ENCODE data around the gene PAXX.

The PAXX gene

DNA sequence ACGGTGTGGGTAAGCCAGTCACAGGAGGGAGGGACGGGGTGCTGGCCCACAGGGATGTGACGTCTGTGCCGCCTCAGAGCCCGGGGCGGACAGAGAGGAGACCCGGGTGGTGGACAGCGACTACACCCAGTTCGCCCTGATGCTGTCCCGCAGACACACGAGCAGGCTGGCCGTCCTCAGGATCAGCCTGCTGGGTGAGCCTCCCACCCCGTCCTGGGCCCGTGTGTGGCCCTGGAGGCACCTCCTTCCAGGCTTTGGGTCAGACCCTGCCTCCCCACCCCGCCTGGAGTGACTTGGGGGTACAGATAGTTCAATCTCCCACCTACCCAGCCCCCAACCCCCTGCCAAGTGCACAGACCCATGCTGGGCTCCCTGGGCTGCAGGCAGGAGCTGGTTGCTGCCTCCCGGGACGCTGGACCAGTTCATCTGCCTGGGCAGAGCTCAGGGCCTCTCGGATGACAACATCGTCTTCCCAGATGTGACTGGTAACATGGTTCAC, 38.4 kb upstream of the PAXX start:
- DNase-seq, result no peak

DNA sequence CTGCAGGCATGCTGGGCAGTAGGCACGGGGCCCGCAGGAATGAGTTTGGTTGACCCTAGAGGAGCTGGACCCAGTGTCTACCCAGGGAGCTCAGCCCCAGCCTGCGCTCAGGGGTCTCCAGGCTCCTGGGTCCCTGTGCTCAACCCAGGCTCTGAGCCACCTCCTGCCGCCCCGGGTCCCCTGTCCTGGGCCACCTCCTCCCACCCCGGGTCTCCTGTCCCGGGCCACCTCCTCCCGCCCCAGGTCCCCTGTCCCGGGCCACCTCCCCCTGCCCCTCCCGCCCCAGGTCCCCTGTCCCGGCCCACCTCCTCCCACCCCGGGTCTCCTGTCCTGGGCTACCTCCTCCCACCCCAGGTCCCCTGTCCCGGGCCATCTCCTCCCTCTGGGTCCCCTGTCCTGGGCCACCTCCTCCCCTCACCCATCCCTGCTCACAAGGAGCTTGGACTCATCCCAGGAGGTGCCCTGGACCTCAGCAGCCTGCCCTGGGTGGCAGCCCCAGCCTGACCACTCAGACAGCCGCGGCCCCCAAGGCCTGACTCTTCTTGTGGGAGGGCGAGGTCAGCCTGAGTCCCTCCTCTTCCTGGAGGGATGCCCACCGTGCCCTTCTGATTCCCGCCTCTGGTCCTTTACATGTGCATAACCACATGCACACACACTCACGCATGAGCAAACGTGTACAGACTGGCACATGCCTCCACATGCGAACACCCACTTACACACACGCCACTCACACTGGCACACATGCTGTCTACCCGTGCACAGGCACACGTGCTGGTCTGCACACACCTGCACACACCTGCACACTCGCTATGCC, 37.7 kb upstream of the PAXX start:
- DNase-seq, result no peak

DNA sequence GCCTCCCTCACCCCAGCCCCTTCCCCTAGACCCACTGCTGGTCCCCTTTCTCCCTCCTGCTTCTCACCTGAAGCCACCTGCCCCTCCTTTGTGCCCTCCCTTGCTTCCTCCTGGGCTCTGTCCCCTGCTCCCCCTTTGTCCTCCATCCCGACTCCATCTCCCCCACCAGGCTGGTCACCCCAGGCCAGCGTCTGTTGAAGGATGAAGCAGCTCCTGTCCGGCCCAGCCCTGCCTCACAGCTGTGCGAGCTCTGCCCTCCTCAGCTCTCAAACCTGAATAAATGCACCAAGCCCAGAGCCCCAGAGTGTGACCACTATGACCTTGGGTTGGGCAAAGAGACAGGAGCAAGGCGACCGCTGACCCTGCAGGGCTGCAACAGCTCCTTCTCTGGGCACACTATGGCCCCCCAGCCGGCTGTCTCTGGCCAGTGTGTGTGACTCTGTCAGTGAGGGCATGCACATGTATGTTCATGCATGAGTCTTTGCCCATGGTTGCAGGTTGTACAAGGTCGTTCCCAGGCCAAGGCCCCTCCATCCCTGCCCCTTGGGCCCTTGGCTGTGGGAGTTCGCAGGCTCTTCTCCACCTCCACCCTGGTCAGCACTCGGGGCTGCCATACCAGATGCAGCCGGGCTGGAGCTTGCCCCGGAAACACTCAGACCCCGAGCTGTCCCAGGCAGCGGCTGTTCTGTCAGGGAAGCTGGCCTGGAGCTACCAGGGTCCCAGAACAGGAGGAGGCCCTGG, 36.9 kb upstream of the PAXX start:
- DNase-seq, result no peak

DNA sequence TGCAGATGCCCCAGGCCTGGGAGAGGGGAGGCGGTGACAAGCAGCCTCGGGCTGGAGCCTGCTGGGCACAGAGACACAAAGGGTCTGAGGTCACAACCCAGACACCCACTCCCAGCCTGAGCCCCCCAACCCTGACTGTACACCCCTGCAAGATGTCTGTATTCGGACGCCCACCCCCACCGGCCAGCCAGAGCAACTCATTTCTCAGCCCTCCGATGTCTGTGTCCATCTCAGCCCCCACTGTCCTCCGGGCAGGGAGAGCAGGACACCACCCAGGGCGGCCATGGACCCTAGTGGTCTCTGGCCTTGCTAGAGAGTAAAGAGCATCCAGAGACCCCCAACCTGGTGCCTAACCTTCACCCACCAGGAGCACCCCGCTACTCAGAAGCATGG, 36.3 kb upstream of the PAXX start:
- no peak for DNase-seq

DNA sequence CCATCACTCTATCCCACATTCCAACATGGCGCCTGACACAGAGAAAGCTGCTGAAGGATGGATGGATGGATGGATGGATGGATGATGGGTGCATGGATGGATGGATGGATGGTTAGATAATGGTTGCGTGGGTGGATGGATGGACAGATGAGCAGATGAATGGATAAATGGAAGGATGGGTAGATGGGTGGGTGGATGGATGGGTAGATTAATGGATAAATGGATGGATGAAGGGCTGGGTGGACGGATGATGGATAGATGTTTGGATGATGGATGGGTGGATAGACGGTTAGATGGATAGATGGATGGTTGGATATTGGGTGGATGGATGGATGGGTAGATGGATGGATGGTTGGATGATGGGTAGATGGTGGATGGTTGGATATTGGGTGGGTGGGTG, 35.6 kb upstream of the PAXX start:
- no peak for DNase-seq

DNA sequence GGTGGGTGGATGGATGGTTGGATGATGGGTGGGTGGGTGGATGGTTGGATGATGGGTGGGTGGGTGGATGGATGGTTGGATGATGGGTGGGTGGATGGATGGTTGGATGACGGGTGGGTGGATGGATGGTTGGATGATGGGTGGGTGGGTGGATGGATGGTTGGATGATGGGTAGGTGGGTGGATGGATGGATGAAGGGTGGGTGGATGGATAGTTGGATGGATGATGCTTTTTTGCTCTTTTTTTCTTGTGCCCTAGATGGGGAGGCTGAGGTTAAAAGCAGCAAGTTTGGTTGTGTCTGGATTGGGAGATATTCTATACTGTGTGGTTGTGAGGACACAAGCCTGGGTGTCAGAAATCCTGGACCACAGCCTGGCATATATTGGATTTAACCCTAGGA, 34.8 kb upstream of the PAXX start:
- no peak for DNase-seq

DNA sequence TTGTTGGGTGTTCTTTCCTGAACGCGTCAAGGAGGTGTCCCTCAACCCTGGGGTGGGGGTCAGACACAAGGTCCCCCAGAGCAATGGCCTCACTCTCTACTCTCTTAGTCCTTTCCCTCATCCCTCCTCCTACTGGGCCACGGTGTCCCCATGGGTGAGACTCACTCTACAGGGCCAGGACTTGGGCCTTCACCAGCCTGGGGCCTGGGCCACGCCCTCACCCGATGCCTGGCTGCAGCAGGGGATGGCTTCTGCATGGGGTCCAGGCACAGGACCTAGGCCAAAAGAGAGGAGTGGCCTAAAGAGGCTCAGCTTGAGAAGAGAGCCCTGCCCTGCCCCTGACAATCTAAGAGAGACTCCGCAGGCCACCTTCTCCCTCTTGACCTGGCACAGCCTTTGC, 34.3 kb upstream of the PAXX start:
- no peak for DNase-seq

DNA sequence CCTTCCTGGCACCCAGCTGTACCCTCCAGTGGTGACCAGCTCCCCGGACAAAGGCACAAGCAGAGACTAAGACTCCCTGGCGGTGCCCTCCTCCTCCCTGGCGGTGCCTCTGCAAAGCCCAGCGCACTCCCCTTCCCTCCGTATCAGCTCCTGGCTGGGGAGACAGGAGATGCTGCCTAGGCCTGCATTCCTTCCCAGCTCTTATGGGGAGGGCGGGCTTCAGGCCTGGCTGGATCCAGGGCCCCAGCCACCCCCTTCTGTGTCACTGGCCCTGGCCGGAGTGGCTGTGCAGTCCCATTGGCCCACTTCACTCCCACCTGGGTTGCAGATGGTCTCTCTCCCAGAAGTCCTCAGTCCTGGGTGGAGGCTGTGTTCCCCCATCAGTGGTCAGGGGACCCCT, 33.7 kb upstream of the PAXX start:
- no peak for DNase-seq

DNA sequence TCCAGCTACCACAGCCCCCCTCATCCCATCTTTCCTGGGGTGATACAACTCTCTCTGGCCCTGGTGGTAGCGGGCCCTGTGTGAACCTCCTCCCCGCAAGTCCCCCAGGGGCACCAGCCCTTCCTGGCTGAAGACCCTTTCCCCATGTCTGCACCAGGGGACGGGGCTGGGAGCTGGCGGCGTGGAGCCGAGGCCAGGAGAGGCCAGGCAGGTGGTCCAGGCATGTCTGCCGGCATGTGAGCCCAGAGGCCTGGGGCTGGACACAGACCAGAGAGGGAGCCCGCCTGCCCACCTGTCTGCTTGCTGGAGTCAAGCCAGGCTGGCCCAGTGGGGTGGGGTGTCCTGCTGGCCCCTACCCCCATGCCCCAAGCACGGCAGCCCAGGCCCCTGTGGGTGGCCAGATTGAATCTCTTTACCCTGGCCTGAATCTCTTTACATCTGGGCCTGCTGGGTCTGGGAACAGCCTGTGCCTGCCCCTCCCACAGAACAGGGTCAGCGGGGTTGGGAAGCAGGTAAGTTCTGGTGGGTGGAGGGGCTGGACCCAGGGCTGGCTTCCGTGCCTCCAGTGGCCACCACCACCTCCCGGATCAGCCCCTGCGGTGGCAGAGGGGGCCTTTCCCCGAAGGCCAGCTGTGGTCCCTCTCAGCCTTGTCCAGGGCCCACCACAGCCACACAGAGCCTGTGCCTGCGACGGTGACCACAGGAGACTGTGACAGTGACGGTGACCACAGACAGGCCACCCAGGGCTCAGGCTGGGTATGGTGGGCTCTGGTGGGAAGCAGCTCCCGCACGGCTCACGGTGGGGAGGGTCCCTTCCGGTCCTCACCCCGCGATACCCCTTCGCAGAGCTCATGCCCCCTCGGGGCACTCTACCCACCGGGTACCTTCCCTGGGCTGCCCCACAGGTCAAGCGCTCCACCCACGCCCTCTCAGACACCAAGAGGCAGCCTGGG, 33.0 kb upstream of the PAXX start:
- no peak for DNase-seq

DNA sequence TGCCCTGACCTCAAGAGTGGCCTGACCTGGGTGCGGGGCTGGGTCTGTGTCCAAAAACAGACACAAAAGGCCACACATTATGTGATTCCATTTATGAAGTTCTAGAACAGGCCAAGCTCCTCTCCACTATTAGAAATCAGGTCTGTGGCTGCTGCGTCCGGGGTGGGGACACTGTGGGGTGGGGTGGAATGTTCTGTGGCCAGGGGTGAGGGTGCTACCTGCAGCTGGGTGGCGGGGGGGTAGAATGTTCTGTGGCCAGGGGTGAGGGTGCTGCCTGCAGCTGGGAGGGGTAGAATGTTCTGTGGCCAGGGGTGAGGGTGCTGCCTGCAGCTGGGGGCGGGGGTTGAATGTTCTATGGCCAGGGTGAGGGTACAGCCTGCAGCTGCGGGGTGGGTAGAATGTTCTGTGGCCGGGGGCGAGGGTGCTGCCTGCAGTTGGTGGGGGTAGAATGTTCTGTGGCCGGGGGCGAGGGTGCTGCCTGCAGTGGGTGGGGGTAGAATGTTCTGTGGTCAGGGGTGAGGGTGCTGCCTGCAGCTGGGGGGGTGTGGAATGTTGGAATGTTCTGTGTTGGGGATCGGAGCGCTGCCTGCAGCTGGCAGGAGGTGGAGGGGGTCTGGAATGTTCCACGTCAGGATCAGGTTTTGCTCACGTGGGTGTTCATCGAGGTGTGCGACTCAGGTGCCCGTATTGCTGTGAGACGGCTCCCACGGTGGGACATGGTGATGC, 31.8 kb upstream of the PAXX start:
- no peak for DNase-seq

DNA sequence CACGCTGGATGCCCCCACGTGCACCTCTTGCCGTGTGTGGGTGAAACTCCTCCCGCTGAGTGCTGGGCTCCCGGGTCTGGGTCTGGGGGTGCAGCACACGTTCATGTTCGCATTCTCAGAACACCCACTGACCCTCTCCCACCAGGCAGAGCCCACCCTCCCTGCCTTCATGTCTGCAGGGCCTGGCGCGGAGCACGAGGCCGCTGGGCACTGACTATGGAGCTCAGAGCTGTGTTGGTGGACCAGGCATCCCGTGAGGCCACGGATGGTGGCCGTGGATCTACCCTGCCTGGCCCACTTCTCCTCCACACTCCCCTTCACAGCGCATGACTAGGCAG, 31.3 kb upstream of the PAXX start:
- no peak for DNase-seq

DNA sequence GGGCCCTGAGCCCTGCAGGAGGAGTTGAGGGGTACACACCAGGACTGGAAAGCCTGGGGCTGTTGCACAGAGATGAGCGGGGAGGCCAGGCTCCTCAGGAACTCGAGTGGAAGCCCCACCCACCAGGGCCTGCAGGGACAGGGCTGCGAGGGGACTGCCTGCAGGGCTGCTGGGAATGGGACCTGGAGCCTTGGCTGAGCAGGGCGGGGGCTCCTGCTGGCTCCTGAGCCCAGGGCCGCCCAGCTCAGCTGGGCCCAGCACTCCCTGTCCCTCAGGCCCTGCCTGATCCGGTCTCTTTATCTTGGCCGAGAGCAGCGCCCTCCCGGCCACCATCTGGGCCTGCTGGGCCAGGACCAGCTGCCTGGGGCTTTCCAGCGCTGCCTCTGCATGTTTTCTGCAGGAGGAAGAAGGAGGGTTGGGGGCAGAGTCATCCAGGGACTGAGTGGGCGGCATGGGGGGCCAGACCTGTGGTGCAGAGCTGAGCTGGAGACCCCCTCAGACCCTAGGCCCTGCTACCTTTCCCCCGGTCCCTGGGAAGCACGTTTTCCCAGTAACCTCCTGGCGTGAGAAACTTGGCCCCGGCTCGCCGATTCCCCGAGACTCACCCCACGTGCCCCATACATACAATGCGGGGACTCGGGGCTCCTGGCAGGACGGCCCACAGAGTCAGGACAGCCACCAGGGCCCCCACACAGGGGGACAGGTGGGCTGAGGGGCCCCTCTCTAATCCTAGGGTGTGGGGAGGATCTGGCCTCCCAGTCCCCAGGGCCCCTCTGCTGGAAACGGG, 30.8 kb upstream of the PAXX start:
- no peak for DNase-seq

DNA sequence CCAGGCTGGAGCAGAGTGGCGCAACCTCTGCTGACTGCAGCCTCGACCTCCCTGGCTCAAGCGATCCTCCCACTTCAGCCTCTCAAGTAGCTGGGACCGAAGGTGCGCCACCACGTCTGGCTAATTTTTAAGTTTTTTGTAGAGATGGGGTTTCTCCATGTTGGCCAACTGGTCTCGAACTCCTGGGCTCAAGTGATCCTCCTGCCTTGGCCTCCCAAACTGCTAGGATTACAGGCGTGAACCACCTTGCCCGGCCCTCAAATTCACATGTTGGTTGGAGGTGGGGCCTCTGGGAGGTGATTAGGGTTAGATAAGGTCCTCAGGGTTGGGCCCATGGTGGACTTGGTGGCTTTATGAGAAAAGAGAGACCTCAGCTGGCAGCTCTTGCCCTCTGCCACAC, 30.1 kb upstream of the PAXX start:
- no peak for DNase-seq

DNA sequence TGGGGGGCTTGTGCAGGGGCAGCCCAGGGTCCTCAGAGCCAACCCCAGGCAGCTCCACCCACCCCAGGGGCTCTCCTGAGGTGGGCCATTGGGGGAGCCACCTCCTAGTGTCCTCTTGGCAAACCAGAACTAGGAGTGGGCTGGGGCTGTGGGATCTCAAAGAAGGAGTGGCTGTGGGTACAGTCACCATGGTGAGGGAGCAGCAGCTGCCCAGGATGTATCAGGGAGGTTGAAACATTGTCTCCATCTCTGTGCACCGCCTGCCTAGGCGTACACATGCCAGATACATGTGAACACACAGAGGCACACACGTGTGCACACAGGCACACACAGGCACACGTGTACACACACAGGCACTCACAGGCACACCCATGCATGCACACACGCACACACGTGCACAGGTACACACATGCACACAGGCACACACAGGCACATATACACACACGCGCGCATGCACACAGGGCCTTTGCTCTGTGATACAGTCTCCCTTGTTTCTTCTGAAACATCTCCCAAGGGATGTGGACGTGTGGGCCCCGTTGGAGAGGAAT, 29.4 kb upstream of the PAXX start:
- DNase-seq, result no peak

DNA sequence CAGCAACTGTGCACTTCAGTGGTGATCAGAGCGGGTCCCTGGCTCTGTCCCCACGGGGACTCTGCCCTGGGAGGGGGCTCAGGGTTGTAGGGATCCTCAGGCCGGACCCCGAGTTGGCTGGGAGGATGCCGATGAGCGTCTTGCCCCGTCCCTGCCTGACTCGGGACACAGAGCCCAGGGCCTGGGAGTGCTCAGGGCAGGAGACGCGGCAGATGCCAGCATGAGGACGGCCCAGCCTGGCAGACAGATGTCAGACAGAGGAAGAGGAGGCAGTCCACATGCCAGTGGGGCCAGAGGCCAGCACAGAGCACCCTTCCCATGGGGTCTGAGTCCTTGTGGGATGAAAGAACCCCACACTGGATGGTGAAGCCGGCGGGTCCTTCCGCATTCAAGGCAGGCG, 28.9 kb upstream of the PAXX start:
- DNase-seq, result no peak

DNA sequence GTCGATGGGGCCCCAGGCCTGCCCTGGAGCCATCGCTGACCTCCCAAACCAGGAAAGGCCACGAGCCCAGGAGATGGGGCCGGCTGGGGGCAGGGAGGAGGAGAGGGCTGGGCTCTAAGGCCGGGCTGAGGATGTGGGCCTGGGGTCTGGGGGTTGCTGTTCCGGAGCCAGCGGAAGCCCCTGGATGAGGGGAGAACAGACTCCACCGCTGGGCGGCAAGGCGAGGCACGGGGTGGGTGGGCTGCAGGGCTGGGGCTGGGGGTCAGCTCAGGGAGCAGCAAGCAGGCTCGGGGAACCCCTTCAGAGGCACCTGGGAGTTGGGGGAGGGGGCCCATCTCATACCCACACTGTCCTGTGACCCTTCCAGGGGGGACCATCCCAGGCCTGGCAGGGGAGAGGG, 28.5 kb upstream of the PAXX start:
- no peak for DNase-seq

DNA sequence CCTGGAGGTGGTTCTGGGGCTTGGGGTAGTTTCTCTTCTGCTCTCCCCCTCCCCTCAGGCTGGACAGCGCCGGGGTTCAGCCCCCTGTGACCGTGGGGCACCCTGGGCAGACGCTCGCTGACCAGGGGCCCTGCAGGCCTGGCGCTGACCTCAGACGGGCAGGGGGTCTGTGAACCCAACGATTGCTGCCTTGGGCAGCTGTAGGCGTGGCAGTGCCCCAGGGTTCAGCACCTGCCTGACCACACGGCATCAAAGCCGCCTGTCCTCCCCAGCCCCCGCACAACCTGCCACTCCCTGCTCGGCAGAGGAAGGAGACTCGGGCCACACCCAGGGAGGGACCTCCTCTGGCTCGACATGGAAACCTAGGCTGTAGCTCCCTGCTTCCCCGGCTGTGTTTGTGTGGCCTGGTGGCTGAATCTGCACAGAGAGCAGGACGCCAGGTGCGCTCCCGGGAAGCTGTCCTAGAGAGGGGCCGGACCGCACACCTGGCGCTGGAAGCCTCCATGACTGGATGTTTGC, 28.0 kb upstream of the PAXX start:
- no peak for DNase-seq

DNA sequence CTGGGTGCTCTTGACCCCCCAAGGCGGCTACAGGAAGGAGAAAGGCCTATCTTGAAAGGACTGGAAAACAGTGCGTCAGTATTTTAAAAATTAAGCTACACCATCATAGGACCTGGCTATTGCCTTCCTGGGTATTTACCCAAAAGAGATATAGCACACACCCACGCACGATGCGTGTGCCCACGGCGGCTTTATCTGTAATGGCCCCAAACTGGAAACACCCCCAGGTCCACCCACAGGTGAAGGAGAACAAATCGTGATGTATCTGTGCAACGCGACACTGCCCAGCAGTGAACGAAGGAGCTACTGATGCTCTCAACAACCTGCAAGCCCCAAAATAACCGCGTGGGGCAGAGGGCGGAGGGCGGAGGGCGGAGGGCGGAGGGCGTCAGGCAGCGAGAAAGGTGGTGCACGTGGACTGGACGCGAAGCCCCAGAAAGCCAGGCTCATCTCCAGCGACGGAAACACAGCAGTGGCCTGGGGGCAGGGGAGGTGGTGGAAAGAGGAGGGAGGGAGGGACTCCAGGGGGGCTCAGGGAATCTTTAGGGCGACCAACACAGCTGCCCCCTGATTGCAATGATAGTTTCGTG, 27.3 kb upstream of the PAXX start:
- DNase-seq, result no peak

DNA sequence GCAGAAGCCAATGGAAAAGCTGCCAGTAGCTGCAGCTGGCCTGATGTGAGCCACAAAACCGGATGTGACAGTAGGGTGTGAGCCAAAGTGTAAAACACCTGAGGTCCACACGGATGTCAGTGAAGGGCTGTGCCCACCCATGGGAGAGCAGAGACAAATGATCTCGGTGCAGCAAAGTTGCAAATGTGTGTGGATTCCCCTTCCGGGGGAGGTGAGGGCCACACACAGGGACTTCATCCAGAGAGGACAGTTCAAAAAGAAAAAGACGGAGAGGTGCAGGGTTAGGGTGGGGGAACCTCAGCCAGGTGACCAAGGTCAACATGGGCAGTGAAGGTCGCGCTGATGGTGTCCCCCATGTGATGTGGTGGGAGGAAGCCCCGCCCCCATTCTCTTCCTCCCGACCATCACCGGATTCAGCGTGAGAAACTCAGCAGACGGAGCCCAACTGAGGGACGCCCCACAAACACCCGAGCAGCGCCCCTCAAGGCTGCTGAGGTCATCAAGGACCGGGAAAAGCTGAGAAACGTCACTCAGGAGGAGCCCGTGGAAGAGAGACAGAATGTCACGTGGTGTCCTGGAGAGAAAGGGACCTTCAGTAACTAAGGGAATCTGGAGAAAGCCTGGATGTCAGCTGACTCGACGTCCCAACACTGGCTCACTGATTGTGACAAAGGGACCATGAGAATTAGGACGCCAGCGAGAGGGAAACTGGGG, 26.3 kb upstream of the PAXX start:
- DNase-seq, result no peak
